CD8-positive, alpha-beta memory T cell (primary cell): ENCODE data around the gene MAGI2. TPM values are rescaled to one million over a fixed set of nuclear protein-coding genes. Genes with fewer than 3 reads are reported as not detected.

Source experiments
- CTCF ChIA-PET: fragments of 350-600 bp; sonication (Branson Sonifier 250); formaldehyde crosslinking; loops from one replicate; lab custom pipeline; 2021; ENCODE audit warnings: antibody characterized with exemption; lab: Charles Lee
- POLR2A ChIA-PET: fragments of 350-600 bp; sonication (Branson Sonifier 250); formaldehyde crosslinking; loops from one replicate; lab custom pipeline; 2021; ENCODE audit warnings: antibody characterized with exemption; lab: Charles Lee
- DNase-seq, 5 donors: peaks; one replicate each; pipeline versions ENCODE4 v3.0.0 to v3.0.0-alpha.2; 2020 to 2022; ENCODE audit warnings: mixed read lengths in 1 of 5
- H3K27ac ChIP-seq: one replicate; pipeline ENCODE4 v1.7.0; 2013; ENCODE audit warnings: low read depth, mild to moderate bottlenecking, low read length, moderate library complexity
- H3K27me3 ChIP-seq: 2 replicates; pipeline ENCODE4 v1.7.0; 2013; ENCODE audit warnings: low read length, mild to moderate bottlenecking; ENCODE audit not compliant: insufficient read depth, poor library complexity, severe bottlenecking
- H3K36me3 ChIP-seq: 2 replicates; pipeline ENCODE4 v1.7.0; 2013; ENCODE audit warnings: mild to moderate bottlenecking, low read length, moderate library complexity; ENCODE audit not compliant: insufficient read depth
- H3K4me1 ChIP-seq: 2 replicates; pipeline ENCODE4 v1.7.0; 2013; ENCODE audit warnings: mild to moderate bottlenecking, low read length, moderate library complexity; ENCODE audit not compliant: insufficient read depth
- H3K4me3 ChIP-seq: 2 replicates; pipeline ENCODE4 v1.7.0; 2013; ENCODE audit warnings: mild to moderate bottlenecking, low read length
- H3K9me3 ChIP-seq: 2 replicates; pipeline ENCODE4 v1.7.0; 2013; ENCODE audit warnings: mild to moderate bottlenecking, low read length
- H3K27ac Mint-ChIP-seq, 8 donors: one replicate each; pipeline ENCODE4 v1.8.0; 2020 to 2021; ENCODE audit warnings: mixed read lengths in 8 of 8, mild to moderate bottlenecking in 6 of 8, inconsistent platforms in 3 of 8, moderate library complexity in 3 of 8
- H3K27me3 Mint-ChIP-seq, 2 donors: one replicate each; pipeline ENCODE4 v1.8.0; 2020 to 2021; ENCODE audit warnings: mixed read lengths in 2 of 2, mild to moderate bottlenecking in 1 of 2, moderate library complexity in 1 of 2
- H3K36me3 Mint-ChIP-seq, 3 donors: one replicate each; pipeline ENCODE4 v1.8.0; 2020 to 2021; ENCODE audit warnings: mixed read lengths in 3 of 3, inconsistent platforms in 1 of 3, mild to moderate bottlenecking in 1 of 3
- H3K4me1 Mint-ChIP-seq, 3 donors: one replicate each; pipeline ENCODE4 v1.8.0; 2020 to 2021; ENCODE audit warnings: mixed read lengths in 3 of 3, inconsistent platforms in 1 of 3, mild to moderate bottlenecking in 1 of 3
- H3K4me3 Mint-ChIP-seq, 7 donors: one replicate each; pipeline ENCODE4 v1.8.0; 2020 to 2021; ENCODE audit warnings: mixed read lengths in 7 of 7, mild to moderate bottlenecking in 6 of 7, moderate library complexity in 4 of 7, inconsistent platforms in 2 of 7
- H3K9me3 Mint-ChIP-seq, 5 donors: one replicate each; pipeline ENCODE4 v1.8.0; 2020 to 2022; ENCODE audit warnings: mixed read lengths in 5 of 5, mild to moderate bottlenecking in 3 of 5, moderate library complexity in 2 of 5, inconsistent platforms in 1 of 5
- polyA plus RNA-seq: library from polyadenylated mRNA; unstranded; fragments of 300-500 nt; fragmentation: Illumina TruSeq; gene quantifications from one replicate; pipeline ENCODE4 v1.2.3, GENCODE V29; 2021
- total RNA-seq, 2 experiments: library from RNA; stranded (reverse); gene quantifications; one replicate each; pipeline ENCODE4 v1.2.3, GENCODE V29; 2021

Gene MAGI2
- total and polyA plus RNA-seq, 3 experiments from 2014 or later: 0.26 to 0.33 TPM; not detected in 1

- POLR2A ChIA-PET: no interaction called here
- no peak for DNase-seq
- Histone ChIP-seq H3K9me3 (no peaks in the 10 kb centered on the region), H3K27ac (no peak overlapping the region), H3K4me1 (no peaks in the 10 kb centered on the region), H3K4me3 (no peak overlapping the region), H3K27me3 (no peaks in the 10 kb centered on the region), H3K36me3 (no peaks in the 10 kb centered on the region)
- no peak overlapping the region for H3K27ac Mint-ChIP-seq
- no peak overlapping the region for H3K4me3 Mint-ChIP-seq
- no peaks in the 10 kb centered on the region for H3K27me3 Mint-ChIP-seq
- CTCF ChIA-PET: no interaction called here
- no peaks in the 10 kb centered on the region for H3K36me3 Mint-ChIP-seq
- peaks cover 2 to 11% (median 4%) of the 10 kb centered on the region in 5 donors for H3K9me3 Mint-ChIP-seq
- no peaks in the 10 kb centered on the region for H3K4me1 Mint-ChIP-seq
Measured at GRCh38 chr7:78695826-78696225, 757.6 kb downstream of the MAGI2 start.

- H3K27ac Mint-ChIP-seq: no peak overlapping the region
- no peak overlapping the region for H3K4me3 Mint-ChIP-seq
- Histone ChIP-seq H3K36me3 (no peaks in the 10 kb centered on the region), H3K9me3 (no peaks in the 10 kb centered on the region), H3K4me3 (no peak overlapping the region), H3K27ac (no peak overlapping the region), H3K27me3 (no peaks in the 10 kb centered on the region), H3K4me1 (no peaks in the 10 kb centered on the region)
- H3K4me1 Mint-ChIP-seq: no peaks in the 10 kb centered on the region
- no peak for DNase-seq
- ChIA-PET POLR2A (no interaction called here), CTCF (no interaction called here)
- H3K36me3 Mint-ChIP-seq: no peaks in the 10 kb centered on the region
- no peaks in the 10 kb centered on the region for H3K27me3 Mint-ChIP-seq
- peaks cover 0 to 9% (median 4%) of the 10 kb centered on the region in 5 donors for H3K9me3 Mint-ChIP-seq
Measured at GRCh38 chr7:78691584-78691983, 761.9 kb downstream of the MAGI2 start.

DNA sequence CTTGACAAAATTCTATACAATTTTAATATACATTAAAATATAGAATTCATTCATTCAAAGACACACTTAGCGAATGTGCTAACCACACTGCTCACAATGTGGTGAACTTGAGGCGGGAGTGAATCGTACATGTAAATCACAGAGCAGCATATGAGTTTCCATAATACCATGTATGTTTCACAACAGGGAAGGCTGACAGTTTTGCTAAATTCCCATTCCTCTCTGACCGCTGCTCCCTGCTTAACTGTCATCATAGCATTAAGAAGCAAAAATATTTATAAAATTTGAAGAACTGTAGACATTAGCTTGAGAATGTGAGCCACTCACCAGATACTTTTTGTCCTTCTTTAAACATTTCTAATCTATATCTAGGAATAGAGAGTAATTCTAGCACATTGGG, 763.3 kb downstream of the MAGI2 start:
- Histone ChIP-seq H3K27ac (no peak overlapping the region), H3K4me3 (no peak overlapping the region), H3K9me3 (no peaks in the 10 kb centered on the region), H3K36me3 (no peaks in the 10 kb centered on the region), H3K27me3 (no peaks in the 10 kb centered on the region), H3K4me1 (no peaks in the 10 kb centered on the region)
- POLR2A ChIA-PET: no interaction called here
- Mint-ChIP-seq H3K27ac (no peak overlapping the region), H3K27me3 (no peaks in the 10 kb centered on the region), H3K36me3 (no peaks in the 10 kb centered on the region), H3K9me3 (peaks cover 1 to 9% (median 1%) of the 10 kb centered on the region in 5 donors), H3K4me1 (no peaks in the 10 kb centered on the region), H3K4me3 (no peak overlapping the region)
- no peak for DNase-seq
- CTCF ChIA-PET: no interaction called here

- H3K9me3 ChIP-seq: no peaks in the 10 kb centered on the region
- Mint-ChIP-seq H3K27ac (no peak overlapping the region), H3K9me3 (peaks cover 0 to 11% (median 1%) of the 10 kb centered on the region in 5 donors), H3K4me3 (no peak overlapping the region), H3K27me3 (no peaks in the 10 kb centered on the region), H3K4me1 (no peaks in the 10 kb centered on the region), H3K36me3 (no peaks in the 10 kb centered on the region)
- no peak overlapping the region for H3K4me3 ChIP-seq
- DNase-seq: no peak
- no peaks in the 10 kb centered on the region for H3K4me1 ChIP-seq
- no peaks in the 10 kb centered on the region for H3K36me3 ChIP-seq
- no peak overlapping the region for H3K27ac ChIP-seq
- CTCF ChIA-PET: no interaction called here
- POLR2A ChIA-PET: no interaction called here
- no peaks in the 10 kb centered on the region for H3K27me3 ChIP-seq
Measured at GRCh38 chr7:78688376-78688775, 765.1 kb downstream of the MAGI2 start.

DNA sequence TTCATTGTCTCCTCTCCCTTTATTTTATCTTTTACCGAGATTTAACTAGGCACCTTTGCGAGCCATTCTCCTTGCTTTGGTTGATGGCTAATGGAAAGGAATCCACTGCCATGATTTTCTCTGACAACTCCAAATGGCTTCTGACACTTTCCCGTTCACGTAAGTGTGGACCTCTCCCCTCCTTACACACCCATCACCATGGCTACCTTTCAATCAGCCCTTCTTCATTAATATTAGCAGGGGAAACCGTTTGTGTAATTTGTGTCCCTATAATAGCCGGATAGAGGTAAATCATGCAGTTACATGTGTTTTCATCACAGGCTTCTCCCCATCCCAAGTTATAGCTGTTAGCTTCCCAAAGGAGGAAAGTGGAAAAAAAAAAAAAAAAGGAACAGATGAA, 767.3 kb downstream of the MAGI2 start:
- peaks cover 0 to 11% (median 5%) of the 10 kb centered on the region in 5 donors for H3K9me3 Mint-ChIP-seq
- Histone ChIP-seq H3K27me3 (no peaks in the 10 kb centered on the region), H3K36me3 (no peaks in the 10 kb centered on the region), H3K4me3 (no peak overlapping the region), H3K9me3 (no peaks in the 10 kb centered on the region), H3K27ac (no peak overlapping the region), H3K4me1 (no peaks in the 10 kb centered on the region)
- DNase-seq: no peak
- H3K4me3 Mint-ChIP-seq: no peak overlapping the region
- ChIA-PET POLR2A (no interaction called here), CTCF (no interaction called here)
- H3K36me3 Mint-ChIP-seq: no peaks in the 10 kb centered on the region
- no peaks in the 10 kb centered on the region for H3K4me1 Mint-ChIP-seq
- H3K27me3 Mint-ChIP-seq: no peaks in the 10 kb centered on the region
- H3K27ac Mint-ChIP-seq: no peak overlapping the region

DNA sequence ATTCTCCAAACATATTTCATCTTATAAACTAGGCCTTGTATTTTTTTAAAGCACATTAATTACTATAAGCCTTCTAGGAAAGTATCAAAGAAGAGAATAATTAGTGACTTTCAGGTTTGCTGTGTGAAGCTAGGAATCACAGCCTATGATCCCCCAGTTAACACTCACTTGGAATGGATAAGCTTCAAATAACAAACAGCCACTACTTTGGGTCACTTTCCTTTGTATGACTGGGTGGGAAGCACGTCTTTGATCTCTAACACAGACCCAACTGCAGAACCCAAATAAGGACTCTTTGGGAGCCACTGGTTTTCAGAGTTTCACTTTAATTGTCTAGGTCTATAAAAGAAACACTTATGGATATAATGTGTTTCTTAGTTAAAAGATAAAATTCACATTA, 769.3 kb downstream of the MAGI2 start:
- no peaks in the 10 kb centered on the region for H3K36me3 ChIP-seq
- no peaks in the 10 kb centered on the region for H3K9me3 ChIP-seq
- H3K4me1 Mint-ChIP-seq: no peaks in the 10 kb centered on the region
- no peaks in the 10 kb centered on the region for H3K27me3 Mint-ChIP-seq
- ChIA-PET POLR2A (no interaction called here), CTCF (no interaction called here)
- H3K36me3 Mint-ChIP-seq: no peaks in the 10 kb centered on the region
- no peaks in the 10 kb centered on the region for H3K4me1 ChIP-seq
- no peak overlapping the region for H3K27ac Mint-ChIP-seq
- H3K27me3 ChIP-seq: no peaks in the 10 kb centered on the region
- DNase-seq: no peak
- H3K4me3 Mint-ChIP-seq: no peak overlapping the region
- no peak overlapping the region for H3K27ac ChIP-seq
- H3K9me3 Mint-ChIP-seq: peaks cover 0 to 14% (median 5%) of the 10 kb centered on the region in 5 donors
- H3K4me3 ChIP-seq: no peak overlapping the region

DNA sequence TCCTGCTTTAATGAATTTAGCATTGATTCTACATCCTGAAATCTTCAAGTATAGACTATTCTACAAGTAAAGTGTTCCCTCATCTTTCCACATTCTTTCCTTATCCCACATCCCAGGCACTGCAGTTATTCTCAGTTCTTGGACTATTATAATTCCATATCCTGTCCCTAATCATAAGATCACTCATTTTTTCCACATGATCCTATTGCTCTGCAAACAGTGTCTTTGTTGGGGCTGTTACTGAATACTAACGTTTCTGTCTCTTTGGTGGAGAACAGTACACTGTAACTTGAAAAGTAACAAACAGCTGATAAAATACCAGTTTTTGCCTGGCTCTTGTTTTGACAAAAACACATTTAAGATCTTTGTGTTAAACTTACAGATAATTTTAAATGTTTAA, 769.9 kb downstream of the MAGI2 start:
- no peak overlapping the region for H3K27ac Mint-ChIP-seq
- no peaks in the 10 kb centered on the region for H3K9me3 ChIP-seq
- no peak for DNase-seq
- H3K27me3 Mint-ChIP-seq: no peaks in the 10 kb centered on the region
- ChIA-PET CTCF (no interaction called here), POLR2A (no interaction called here)
- no peaks in the 10 kb centered on the region for H3K36me3 ChIP-seq
- H3K27me3 ChIP-seq: no peaks in the 10 kb centered on the region
- no peak overlapping the region for H3K4me3 ChIP-seq
- no peak overlapping the region for H3K4me3 Mint-ChIP-seq
- peaks cover 0 to 19% (median 5%) of the 10 kb centered on the region in 5 donors for H3K9me3 Mint-ChIP-seq
- H3K36me3 Mint-ChIP-seq: no peaks in the 10 kb centered on the region
- no peaks in the 10 kb centered on the region for H3K4me1 ChIP-seq
- no peaks in the 10 kb centered on the region for H3K4me1 Mint-ChIP-seq
- H3K27ac ChIP-seq: no peak overlapping the region

DNA sequence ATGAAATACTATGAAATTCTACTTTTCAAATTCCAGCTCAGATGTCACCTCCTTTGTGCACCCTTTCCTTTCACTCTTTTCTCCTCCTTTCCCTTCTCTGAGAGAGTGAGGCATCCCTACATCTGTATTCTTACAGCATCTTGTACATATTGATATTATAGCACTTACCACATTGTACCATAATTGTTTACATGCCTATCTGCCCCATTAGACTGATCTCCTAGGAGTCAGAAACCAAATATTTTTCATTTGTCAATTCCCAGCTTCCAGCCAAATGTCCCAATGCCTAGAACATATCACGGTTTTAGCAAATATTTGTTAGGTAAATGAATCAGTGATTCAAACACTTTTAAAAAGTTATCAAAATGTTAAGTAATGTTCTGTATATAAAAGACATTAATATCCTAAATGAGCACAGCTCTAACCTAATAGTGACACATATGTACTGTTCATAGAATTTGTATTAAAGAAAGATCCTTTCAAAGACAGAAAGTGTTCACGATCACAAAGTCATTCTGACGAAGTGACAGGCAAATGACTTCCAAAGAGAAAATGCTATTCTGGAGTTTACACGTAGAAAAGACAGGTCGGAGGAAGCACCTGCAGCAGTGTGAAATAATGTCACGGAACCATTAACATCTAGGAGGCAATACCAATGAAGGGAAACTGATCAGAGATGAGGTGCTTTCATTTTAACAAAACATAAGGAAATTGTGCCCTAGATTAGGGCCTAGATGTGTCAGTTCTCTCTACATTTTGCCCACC, 774.2 kb downstream of the MAGI2 start:
- Histone ChIP-seq H3K27ac (no peak overlapping the region), H3K27me3 (no peaks in the 10 kb centered on the region), H3K4me3 (no peak overlapping the region), H3K4me1 (no peaks in the 10 kb centered on the region), H3K36me3 (no peaks in the 10 kb centered on the region), H3K9me3 (no peaks in the 10 kb centered on the region)
- H3K4me1 Mint-ChIP-seq: no peaks in the 10 kb centered on the region
- no peaks in the 10 kb centered on the region for H3K36me3 Mint-ChIP-seq
- H3K27me3 Mint-ChIP-seq: no peaks in the 10 kb centered on the region
- POLR2A ChIA-PET: no interaction called here
- H3K27ac Mint-ChIP-seq: no peak overlapping the region
- peaks cover 0 to 13% (median 3%) of the 10 kb centered on the region in 5 donors for H3K9me3 Mint-ChIP-seq
- CTCF ChIA-PET: no interaction called here
- DNase-seq: no peak
- H3K4me3 Mint-ChIP-seq: no peak overlapping the region
